Measurements from ENCODE around the gene FYN. TPM values are rescaled to one million over a fixed set of nuclear protein-coding genes. Genes with fewer than 3 reads are reported as not detected.
A peak's percentile ranks its signal among the peaks of the same experiment; 100 is the strongest.

Gene FYN
- total and polyA plus RNA-seq, 10 of the 15 experiments (the other 5 are each of a cell fraction or from before 2014, with no cell fraction given): 51.4 to 247 (median 138) TPM

- no peak for TF ChIP-seq ZNF592 (IDR thresholded peaks at IDR 0.05)
- no peak for TF ChIP-seq KLF5 (IDR thresholded peaks at IDR 0.05; ENCODE audit: partially characterized antibody)
- no peak for TF ChIP-seq NBN (IDR thresholded peaks at IDR 0.05)
- TF ChIP-seq, protein P1, sequence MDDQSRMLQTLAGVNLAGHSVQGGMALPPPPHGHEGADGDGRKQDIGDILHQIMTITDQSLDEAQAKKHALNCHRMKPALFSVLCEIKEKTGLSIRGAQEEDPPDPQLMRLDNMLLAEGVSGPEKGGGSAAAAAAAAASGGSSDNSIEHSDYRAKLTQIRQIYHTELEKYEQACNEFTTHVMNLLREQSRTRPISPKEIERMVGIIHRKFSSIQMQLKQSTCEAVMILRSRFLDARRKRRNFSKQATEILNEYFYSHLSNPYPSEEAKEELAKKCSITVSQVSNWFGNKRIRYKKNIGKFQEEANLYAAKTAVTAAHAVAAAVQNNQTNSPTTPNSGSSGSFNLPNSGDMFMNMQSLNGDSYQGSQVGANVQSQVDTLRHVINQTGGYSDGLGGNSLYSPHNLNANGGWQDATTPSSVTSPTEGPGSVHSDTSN (IDR thresholded peaks at IDR 0.05; ENCODE audit: insufficient replicate concordance, low read depth, low read length): no peak
- TF ChIP-seq EGR1 (IDR thresholded peaks at IDR 0.05; ENCODE audit: borderline replicate concordance in 1 of 2, low read depth in 2 of 2, low read length in 2 of 2): no peak
- TF ChIP-seq CHD4 (IDR thresholded peaks at IDR 0.05): no peak
- TF ChIP-seq CHD1 (IDR thresholded peaks at IDR 0.05; ENCODE audit: low read depth, low read length): no peak
- no peak for TF ChIP-seq HDAC2 (IDR thresholded peaks at IDR 0.05)
- TF ChIP-seq IRF4 (IDR thresholded peaks at IDR 0.05; ENCODE audit: low read depth, low read length): 0 out of 2 replicates have a peak, but pooled peaks have one; percentile 42
- TF ChIP-seq, protein P2, sequence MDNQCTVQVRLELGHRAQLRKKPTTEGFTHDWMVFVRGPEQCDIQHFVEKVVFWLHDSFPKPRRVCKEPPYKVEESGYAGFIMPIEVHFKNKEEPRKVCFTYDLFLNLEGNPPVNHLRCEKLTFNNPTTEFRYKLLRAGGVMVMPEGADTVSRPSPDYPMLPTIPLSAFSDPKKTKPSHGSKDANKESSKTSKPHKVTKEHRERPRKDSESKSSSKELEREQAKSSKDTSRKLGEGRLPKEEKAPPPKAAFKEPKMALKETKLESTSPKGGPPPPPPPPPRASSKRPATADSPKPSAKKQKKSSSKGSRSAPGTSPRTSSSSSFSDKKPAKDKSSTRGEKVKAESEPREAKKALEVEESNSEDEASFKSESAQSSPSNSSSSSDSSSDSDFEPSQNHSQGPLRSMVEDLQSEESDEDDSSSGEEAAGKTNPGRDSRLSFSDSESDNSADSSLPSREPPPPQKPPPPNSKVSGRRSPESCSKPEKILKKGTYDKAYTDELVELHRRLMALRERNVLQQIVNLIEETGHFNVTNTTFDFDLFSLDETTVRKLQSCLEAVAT (IDR thresholded peaks at IDR 0.05): no peak
- TF ChIP-seq ETV6 (conservative IDR thresholded peaks at IDR 0.05 in 1 of 2, IDR thresholded peaks at IDR 0.05 in 1 of 2; ENCODE audit: borderline replicate concordance in 1 of 2, low read depth in 1 of 2): peak in 1 of 2 experiments; percentile 28; a peak in 1 of 4 replicates
- no peak for TF ChIP-seq TCF12 (IDR thresholded peaks at IDR 0.05; ENCODE audit: low read depth, low read length)
Observed at GRCh38 chr6:111844376-111844775, 28.9 kb downstream of the FYN start (continued).
